ENCODE results near the gene MT1A.

DNA sequence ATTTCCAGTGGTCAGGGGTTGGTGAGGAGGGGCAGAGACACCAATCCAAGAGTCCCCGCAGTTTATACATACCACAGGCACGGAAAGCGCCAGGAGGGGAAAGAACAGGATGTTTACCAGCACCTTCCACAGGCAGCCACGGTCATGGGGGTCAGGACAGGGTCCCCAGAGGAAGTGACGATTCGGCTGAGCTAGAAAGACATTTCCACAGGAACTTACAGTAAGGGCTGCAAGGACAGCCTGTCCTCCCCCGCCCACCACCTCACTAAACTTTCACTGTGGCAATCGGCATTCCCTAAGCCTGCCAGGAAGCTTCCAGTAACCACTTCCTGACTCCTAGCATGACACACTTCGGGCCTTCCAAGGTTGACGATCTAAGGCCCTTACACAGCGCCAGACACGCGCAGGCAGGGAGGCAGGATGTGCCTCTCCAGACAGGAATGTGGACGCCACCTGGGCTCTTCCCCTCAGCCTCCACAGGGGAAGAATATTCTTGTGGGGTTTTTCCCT lies 31.3 kb upstream of the MT1A start:
- TF ChIP-seq GATA3 (IDR thresholded peaks at IDR 0.05; ENCODE audit: low read depth, low read length) (no peak), GATA2 (IDR thresholded peaks at IDR 0.05; ENCODE audit: low read depth, low read length) (no peak)
